ENCODE measurements around the gene HNF1A.

Gene HNF1A

GRCh38 chr12:121017966-121018491, 39.7 kb downstream of the HNF1A start:
- TF ChIP-seq, protein P1, sequence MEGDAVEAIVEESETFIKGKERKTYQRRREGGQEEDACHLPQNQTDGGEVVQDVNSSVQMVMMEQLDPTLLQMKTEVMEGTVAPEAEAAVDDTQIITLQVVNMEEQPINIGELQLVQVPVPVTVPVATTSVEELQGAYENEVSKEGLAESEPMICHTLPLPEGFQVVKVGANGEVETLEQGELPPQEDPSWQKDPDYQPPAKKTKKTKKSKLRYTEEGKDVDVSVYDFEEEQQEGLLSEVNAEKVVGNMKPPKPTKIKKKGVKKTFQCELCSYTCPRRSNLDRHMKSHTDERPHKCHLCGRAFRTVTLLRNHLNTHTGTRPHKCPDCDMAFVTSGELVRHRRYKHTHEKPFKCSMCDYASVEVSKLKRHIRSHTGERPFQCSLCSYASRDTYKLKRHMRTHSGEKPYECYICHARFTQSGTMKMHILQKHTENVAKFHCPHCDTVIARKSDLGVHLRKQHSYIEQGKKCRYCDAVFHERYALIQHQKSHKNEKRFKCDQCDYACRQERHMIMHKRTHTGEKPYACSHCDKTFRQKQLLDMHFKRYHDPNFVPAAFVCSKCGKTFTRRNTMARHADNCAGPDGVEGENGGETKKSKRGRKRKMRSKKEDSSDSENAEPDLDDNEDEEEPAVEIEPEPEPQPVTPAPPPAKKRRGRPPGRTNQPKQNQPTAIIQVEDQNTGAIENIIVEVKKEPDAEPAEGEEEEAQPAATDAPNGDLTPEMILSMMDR (IDR thresholded peaks at IDR 0.05; ENCODE audit: low read depth, low read length, missing control alignments), result no peak
- no peak overlapping the region for H3K4me3 ChIP-seq (ENCODE audit: low read depth, low read length)
- in situ Hi-C loops (cut with HindIII; ENCODE audit: low sequenced_read_pairs), result no loop called here
- DNase-seq (ENCODE audit: low read depth), result no peak

GRCh38 chr12:121018860-121019617, 40.7 kb downstream of the HNF1A start:
- no peak for DNase-seq (ENCODE audit: low read depth)
- no peak overlapping the region for H3K4me3 ChIP-seq (ENCODE audit: low read depth, low read length)
- TF ChIP-seq, protein P1 (IDR thresholded peaks at IDR 0.05; ENCODE audit: low read depth, low read length, missing control alignments), result no peak
- in situ Hi-C loops (cut with HindIII; ENCODE audit: low sequenced_read_pairs), result no loop called here

- no peak for DNase-seq (ENCODE audit: low read depth)
- in situ Hi-C loops (cut with HindIII; ENCODE audit: low sequenced_read_pairs), result no loop called here
- H3K4me3 ChIP-seq (ENCODE audit: low read depth, low read length), result no peak overlapping the region
- TF ChIP-seq, protein P1 (IDR thresholded peaks at IDR 0.05; ENCODE audit: low read depth, low read length, missing control alignments), result no peak
Observed at GRCh38 chr12:121021754-121022153, 43.4 kb downstream of the HNF1A start.

DNA sequence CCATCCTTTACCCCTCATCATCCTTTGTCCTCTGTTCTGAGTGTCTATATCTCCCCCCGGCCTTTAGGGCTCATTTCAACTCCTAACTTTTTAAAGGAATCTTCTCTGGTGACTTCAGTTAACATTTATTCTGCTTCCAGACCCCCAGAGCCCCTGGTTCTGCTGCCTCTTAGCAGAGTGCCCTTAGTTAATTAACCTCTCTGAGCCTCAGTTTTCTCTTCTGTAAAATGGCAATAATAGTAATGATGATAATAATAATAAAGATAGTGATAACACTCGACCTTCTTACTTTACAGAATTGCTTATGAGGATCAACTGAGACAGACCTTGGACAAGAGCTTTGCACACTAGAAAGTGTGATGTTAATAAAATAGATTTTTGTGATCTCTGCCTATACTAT, 44.4 kb downstream of the HNF1A start:
- DNase-seq (ENCODE audit: low read depth), result no peak
- in situ Hi-C loops (cut with HindIII; ENCODE audit: low sequenced_read_pairs), result no loop called here
- TF ChIP-seq, protein P1 (IDR thresholded peaks at IDR 0.05; ENCODE audit: low read depth, low read length, missing control alignments), result no peak
- no peak overlapping the region for H3K4me3 ChIP-seq (ENCODE audit: low read depth, low read length)

DNA sequence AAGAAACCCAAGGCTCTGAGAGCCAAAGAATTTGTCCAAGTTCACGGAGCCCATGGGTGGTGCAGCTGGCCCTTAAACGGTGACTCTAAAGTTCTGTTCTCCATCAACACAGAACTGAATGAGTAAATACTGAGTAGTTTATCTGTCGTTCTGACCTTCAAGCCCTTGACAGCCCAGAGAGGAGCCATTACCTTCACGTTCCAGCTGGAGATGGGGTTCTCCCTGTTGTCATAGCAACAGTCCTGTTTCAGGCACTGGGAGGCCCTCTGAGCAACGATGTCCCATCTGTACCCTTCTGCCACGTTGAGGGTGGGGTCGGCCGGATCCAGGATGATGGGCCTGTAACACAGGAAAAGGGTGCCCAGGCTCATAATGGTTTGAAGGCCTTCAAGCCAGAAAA, 45.5 kb downstream of the HNF1A start:
- TF ChIP-seq, protein P1 (IDR thresholded peaks at IDR 0.05; ENCODE audit: low read depth, low read length, missing control alignments), result no peak

GRCh38 chr12:121025442-121026226, 47.3 kb downstream of the HNF1A start:
- no peak for DNase-seq (ENCODE audit: low read depth)
- H3K4me3 ChIP-seq (ENCODE audit: low read depth, low read length), result no peak overlapping the region
- TF ChIP-seq, protein P1 (IDR thresholded peaks at IDR 0.05; ENCODE audit: low read depth, low read length, missing control alignments), result no peak
- in situ Hi-C loops (cut with HindIII; ENCODE audit: low sequenced_read_pairs), result no loop called here

More for the DNA sequence above, 45.5 kb downstream of the HNF1A start:
- no peak overlapping the region for H3K4me3 ChIP-seq (ENCODE audit: low read depth, low read length)
- in situ Hi-C loops (cut with HindIII; ENCODE audit: low sequenced_read_pairs), result no loop called here
- DNase-seq (ENCODE audit: low read depth), result no peak

All from astrocyte of the cerebellum (primary cell).